ENCODE results near the gene EPOP.
A peak's percentile ranks its signal among the peaks of the same experiment; 100 is the strongest.

Gene EPOP

DNA sequence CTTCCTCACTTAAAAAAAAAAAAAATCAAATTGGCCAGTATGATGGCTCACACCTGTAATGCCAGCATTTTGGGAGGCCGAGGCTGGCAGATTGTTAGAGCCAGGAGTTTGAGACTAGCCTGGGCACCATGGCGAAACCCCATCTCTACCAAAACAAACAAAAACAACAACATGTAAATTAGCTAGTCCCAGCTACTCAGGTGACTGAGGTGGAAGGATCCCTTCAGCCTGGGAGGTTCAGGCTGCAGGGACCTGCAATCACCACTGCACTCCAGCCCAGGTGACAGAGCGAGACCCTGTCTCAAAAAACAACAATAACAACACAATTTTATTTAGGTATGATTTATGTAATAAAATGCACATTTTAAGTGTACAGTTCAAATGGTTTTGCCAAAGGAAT, 6.3 kb upstream of the EPOP start:
- DNase-seq (ENCODE audit: low spot score), result no peak
- TF ChIP-seq, protein P1, sequence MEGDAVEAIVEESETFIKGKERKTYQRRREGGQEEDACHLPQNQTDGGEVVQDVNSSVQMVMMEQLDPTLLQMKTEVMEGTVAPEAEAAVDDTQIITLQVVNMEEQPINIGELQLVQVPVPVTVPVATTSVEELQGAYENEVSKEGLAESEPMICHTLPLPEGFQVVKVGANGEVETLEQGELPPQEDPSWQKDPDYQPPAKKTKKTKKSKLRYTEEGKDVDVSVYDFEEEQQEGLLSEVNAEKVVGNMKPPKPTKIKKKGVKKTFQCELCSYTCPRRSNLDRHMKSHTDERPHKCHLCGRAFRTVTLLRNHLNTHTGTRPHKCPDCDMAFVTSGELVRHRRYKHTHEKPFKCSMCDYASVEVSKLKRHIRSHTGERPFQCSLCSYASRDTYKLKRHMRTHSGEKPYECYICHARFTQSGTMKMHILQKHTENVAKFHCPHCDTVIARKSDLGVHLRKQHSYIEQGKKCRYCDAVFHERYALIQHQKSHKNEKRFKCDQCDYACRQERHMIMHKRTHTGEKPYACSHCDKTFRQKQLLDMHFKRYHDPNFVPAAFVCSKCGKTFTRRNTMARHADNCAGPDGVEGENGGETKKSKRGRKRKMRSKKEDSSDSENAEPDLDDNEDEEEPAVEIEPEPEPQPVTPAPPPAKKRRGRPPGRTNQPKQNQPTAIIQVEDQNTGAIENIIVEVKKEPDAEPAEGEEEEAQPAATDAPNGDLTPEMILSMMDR (IDR thresholded peaks at IDR 0.05; ENCODE audit: extremely low read depth, missing control alignments), result no peak

DNA sequence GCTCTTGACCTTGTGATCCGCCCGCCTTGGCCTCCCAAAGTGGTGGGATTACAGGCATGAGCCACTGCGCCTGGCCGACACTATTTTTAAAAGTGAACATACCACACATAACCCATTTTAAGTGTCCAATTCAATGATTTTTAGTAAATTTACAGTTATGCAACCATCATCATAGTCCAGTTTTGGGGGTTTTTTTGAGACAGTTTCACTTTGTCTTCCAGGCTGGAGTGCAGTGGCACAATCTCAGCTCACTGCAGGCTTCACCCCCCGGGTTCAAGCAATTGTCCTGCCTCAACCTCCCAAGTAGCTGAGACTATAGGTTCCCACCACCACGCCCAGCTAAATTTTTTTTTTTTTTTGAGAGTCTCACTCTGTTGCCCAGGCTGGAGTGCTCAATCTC, 3.1 kb upstream of the EPOP start:
- no peak for DNase-seq (ENCODE audit: low spot score)
- TF ChIP-seq, protein P1 (IDR thresholded peaks at IDR 0.05; ENCODE audit: extremely low read depth, missing control alignments), result no peak

DNA sequence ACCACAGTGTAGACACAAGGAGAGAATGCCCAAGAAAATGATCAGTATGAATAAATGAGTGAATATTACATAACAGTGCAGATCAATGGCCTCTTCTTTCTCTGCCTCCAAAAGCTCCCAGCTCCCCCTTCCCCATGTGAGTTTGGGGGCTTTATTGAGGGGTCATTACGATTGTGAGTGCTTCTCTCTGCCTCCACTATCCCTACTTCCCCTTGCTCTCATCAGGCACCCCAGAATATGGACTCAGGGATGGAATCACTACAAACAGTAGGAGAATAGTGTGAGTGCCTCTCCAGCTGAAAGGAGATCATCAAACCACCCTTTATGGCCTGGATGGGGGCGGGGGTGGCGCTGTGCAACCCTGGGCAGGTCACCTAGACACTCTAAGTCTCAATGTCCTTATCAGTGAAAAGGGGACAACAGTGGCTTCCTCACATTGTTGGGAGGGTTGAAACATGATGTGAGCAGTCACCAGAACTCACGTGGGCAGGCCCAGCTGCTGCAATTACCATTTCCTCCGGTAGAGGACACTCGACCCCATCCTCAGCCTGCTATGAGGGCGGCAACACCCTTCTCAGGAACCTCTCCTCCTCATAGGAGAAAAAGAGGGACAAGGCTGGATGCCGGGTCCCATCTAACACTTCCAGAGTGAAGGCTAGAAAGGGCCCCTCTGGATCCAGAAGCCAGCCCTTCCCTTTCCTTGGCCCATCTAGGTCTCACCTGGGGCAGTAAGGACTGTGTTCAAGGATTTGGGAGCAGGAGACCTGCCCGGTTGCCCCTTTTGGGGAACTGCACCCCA, 2.1 kb upstream of the EPOP start:
- DNase-seq (ENCODE audit: low spot score), result peak; percentile 85
- TF ChIP-seq, protein P1 (IDR thresholded peaks at IDR 0.05; ENCODE audit: extremely low read depth, missing control alignments), result peak; percentile 99

DNA sequence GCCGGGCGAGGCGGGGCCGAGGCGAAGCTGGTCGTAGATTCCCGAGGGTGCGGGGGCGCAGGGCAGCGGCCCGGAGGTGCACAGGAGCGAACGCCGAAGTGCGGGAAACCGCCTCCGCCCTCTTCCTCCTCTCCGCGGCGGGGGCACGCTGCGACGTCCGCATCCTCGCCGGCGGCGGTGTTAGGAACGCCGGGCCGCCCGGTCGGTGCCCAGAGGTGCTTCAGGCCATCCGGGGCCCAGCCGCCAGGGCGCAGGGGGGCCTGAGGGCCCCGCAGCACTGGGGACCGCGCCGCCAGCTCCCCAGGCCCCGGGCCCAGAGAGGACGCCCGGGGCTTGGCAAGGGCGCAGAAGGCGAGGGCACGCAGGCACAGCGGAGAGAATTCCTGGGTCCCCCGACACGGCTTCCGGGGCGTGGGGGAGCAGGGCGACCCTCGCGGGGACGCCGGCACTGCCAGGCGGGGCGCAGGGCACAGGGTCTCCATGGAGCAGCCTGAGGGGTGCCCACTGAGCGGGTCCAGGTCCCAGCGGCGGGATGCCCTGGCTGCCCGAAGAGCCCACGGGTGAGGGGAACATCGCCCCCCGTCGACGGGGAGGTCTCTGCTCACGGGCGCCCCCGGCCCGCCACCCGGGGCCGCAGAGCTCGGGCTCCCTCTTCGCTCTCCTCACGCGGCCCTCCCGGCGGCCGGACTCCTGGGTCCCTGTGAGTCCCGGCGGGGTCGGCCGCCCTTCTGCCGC, 576 bp downstream of the EPOP start:
- peak; percentile 55 for DNase-seq (ENCODE audit: low spot score)
- TF ChIP-seq, protein P1 (IDR thresholded peaks at IDR 0.05; ENCODE audit: extremely low read depth, missing control alignments), result peak; percentile 19

DNA sequence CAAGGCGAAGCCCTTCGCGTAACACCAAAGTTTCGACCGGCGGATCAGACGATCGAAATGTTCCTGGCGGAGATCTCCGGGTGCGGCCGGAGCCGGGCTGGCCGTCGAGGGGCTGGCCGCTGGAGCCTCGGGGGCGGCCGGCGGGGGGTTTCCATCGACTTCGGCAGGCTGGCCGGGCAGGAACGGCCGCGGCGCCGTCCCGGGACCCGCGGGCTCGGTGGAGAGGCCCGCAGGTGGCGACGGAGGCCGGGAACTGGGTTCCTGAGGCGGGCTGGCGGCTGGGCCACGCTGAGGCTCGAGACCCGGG, 1.1 kb downstream of the EPOP start:
- peak; percentile 63 for DNase-seq (ENCODE audit: low spot score)

DNA sequence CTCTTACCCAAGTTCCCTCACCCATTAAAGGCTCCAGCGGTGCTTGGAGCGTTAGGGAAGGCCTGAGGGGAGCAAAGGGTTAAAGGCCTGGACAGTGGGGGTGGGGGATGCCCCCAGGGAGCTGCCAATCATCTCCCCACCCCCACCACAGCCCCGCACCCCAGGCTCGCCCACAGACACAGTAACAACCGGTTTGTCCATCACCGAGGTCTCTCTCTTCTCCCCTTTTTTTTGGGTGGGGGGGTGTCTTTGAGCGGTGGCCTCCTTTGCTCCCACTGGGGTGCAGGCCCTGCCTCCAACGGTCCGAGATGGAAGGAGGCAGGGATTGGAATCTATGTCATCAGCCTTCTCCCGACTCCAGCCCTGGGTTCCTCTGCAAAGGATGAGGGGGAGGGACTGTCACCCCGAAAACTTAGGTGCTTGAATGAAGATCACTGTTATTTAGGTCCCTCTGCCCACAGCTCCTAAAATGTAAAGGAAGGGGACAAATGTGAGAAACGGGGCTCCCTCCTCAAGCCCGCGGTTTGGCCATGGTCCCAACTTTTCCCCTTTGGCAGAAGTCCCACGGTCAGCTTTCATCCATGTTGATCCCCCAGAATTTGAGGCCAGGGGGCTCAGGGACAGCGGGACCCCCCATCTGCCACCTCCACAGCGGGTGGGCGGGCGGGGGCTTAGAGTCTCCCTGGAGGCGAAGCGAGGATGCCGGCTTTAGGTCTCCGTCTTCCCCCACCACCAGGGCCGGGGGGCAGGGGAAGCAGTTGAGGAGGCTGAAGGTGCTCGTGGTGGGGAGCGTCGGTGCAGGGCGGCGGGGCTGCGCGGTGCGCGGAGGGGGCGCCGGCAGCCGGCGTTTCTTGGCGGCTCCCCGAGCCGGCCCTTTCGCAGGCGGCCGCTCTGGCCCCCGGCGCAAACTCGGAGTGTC, 1.7 kb downstream of the EPOP start:
- TF ChIP-seq, protein P1 (IDR thresholded peaks at IDR 0.05; ENCODE audit: extremely low read depth, missing control alignments), result no peak
- DNase-seq (ENCODE audit: low spot score), result no peak

More for the DNA sequence above, 1.1 kb downstream of the EPOP start:
- TF ChIP-seq, protein P1 (IDR thresholded peaks at IDR 0.05; ENCODE audit: extremely low read depth, missing control alignments), result no peak
